ENCODE measurements around the gene SLC9B2.
A peak's percentile ranks its signal among the peaks of the same experiment; 100 is the strongest.

SLC9B2 gene

DNA sequence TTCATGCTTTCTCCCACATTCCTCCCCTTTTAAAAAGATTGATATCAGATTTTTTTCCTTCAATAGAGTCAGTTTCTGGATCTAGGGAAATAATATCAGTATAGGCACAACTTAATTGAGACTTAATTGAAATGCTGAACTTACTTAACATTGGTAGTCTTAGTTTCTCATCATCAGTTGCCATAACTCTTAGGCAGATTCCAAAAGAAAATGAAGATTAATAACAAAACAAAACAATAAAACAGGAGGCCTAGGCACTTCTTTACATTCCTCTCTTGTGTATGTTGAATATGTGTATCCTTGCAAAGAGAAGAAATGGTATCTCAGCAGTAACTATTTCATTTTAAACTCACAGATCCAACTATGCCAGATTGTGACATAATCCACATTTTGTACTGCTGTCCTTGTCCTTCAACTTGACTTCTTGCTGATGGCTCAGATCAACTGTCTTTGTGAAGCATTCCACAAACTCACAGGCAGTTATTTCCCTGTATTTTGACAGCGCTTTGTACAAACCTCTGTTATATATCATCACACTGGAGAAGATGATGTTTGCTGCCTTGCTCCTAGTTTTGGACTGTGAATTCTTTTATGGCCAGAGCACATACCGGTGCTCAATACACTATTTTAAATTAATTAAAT is 9.1 kb upstream of the SLC9B2 start:
- FAIRE-seq, result no peak
- no peak for DNase-seq (ENCODE audit: extremely low spot score, insufficient read length, low read depth)

DNA sequence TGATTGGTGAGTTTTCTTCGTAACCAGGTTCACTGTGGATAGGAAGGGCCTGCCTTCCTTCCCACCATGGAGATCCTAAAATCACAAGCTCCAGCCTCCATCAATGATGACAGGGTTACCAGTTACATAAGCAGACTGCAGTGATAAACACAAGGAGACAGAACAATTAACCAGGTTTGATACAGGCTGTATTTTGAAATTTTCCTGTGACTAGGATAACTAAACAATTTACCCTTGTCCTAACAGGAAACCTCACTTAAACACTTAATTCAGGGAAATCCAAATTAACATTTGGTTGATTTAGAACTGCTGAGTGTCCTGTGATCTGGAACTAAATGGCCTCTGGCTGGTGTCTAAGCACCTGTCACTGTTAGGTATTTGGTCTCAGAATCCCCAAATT is 3.1 kb upstream of the SLC9B2 start:
- DNase-seq (ENCODE audit: extremely low spot score, insufficient read length, low read depth), result no peak
- FAIRE-seq, result no peak

DNA sequence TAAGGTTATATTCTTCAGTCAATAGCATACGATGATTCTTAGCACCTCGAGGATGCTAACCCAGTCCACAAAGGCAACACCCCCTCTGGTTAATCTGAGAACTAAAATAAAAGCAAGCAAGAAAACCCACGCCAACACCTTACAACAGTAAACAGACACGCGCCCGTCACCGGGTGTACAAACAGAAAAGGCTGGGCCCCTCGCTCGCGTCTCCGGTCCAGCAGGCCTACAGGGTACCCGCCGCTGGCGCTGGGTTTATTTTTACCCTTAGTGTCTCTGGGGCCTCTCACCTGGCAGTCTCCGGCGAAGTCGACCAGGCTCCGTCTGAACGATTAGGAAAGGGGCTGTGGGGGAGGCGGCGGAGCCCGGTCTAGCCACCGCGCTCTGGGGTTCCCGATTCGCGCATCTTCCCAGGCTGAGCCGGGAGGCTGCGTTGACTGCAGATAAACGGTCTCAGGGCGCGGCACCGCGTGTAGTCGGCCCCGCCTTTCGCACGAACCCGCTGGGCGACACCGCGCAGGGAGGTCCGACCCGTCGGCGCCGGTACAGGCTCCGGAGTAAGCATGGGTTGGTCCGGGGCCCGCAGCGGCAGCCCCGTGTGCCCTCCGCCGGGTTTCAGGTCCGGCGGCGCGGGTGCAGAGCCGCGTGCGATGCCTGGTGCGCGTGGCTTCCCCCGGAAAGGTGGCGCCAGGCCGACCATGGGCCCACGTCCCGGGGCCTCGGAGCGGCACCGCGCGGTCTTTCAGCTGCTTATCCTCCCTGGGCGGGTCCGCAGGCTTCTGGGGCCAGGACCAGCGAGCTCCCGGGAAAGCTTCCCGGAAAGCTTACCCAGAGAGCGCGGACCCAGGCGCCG is 441 bp downstream of the SLC9B2 start:
- FAIRE-seq (peak; percentile 59), DNase-seq (ENCODE audit: extremely low spot score, insufficient read length, low read depth) (peak; percentile 26)

DNA sequence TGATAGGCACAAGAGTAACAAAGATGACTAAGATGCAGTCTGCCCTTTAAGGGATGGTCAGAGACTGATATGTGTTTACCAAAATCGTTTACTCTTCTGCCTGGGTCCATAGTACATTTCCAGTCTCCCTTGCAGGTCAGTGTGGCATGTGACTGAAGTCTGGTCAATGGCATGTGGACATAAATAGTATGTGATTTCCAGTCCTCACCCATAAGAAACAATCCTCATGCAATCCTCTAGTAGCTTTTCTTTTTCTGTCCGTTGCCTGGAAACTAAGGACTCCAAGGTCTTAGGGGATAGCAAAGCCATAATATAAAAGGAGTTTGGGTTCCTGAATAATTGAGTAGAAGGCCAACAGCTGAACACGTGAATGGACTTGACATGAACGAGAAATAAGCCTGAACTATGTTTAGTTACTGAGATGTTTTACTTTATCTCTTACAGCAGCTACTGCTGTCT is 1.1 kb downstream of the SLC9B2 start:
- peak; percentile 24 for FAIRE-seq
- DNase-seq (ENCODE audit: extremely low spot score, insufficient read length, low read depth), result no peak

DNA sequence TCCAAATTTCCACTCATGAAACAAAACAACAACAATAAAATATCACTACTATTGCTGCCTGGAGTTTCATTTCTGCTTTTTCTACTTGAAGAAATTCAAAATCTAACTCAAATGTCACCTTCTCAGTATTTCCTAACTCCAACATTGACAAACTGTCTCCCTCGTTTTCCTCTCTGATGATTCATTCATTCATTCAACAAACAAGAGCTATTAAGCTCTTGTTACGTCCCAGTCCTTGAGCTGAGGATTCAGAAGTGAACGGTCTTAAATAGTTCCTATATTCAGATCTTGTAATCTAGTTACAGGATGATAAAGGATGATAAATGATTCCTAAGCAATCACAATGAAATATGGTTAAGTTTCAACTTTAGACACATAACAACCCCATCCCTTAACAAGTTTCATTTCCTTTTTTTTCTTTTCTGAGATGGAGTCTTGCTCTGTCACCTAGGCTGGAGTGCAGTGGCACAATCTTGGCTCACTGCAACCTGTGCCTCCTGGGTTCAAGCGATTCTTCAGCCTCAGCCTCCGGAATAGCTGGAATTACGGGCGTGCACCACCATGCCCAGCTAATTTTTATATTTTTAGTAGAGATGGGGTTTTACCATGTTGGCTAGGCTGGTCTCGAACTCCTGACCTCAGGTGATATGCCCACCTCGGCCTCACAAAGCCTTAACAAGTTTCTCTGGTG is 1.7 kb downstream of the SLC9B2 start:
- FAIRE-seq, result peak; percentile 69
- no peak for DNase-seq (ENCODE audit: extremely low spot score, insufficient read length, low read depth)

DNA sequence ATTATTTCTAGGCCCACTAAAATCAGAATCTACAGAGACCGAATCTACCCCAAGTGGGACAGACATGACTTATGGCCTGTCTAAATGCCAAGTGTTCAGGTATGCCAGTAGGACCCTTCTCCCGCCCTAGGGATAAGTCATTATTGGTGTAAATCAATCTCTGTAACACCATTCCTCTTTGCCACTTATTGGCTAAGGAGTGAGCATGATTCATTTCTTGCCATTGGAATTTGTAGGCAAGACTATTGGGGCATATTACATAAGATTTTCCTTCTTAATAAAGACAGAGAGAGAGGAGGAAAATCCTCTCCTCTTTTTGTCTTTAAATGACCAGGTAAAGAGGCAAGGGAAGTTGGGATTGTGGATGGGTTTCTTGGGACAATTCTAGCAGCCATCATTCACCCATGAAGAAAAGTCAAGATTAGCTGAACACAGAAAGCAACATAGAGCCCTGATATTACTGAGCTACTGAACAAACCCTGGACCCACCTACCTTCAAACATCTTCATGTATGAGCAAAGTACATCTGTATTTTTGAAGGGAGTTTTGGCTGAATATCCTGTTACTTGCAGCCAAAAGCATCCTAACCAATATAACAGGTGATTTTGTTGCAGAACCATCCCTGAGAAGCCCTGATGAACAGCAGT is 2.6 kb downstream of the SLC9B2 start:
- DNase-seq (ENCODE audit: extremely low spot score, insufficient read length, low read depth) (no peak), FAIRE-seq (no peak)

DNA sequence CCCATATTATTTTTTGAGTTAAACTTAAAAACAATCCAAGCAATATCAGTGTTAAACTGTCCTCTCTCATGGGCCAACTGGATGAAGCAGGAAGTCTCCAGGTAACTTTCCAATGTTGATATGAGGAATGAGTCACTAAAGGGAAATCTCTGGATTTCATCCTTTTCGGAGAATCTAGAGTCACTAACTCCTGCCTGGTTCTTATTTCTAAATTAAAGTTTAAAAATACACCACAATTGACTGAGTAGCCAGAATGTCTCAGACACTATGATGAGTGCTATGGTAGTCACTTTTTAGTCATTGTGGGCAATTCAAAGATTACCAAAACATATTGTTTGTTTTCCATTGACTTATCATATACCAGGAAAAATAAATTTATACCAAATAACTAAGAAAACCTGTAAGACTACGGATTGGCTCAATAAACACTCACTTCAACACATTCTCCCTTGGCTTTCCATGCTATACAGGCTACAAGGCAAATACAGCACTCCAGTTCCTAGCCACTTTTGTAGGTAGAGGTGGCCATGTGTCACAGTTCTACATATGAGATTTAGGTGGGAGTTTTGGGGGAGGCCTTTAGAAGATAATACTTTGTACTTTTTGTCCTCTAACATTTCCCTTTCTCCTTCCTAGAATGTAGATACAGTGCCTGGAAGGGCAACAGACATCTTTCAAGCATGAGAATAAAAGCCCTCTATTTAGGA is 8.6 kb downstream of the SLC9B2 start:
- DNase-seq (ENCODE audit: extremely low spot score, insufficient read length, low read depth), result no peak
- peak; percentile 15 for FAIRE-seq

DNA sequence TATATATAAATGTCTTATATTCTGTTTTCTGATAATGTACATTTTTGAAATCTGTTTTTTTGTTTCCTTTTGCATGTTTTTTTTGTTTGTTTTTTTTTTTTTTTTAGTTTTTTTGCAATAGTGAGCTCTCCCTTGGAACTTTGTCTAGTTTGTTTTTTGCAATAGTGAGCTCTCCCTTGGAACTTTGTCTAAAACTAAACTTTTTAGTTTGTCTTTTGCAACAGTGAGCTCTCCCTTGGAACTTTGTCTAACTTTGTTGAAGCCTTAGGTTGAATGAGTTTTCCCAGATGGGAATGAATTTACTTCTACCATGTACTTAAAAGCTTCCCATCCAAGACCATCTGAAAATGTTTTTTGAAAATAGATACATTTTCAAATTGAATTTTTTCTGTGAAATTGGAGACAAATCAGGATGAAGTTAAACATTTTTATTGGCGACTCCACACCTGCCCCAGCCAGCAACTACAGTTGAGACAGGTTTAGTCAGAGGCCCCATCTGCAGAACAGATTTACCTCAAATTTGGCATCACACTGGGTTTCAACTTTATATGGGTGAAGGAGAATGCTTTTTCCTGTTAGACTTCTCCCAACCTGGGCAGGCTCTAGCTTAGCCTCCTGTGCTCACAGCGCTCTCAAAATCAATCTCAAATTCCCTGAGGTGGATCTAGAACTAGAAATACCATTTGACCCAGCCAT is 16.0 kb downstream of the SLC9B2 start:
- no peak for FAIRE-seq
- no peak for DNase-seq (ENCODE audit: extremely low spot score, insufficient read length, low read depth)

DNA sequence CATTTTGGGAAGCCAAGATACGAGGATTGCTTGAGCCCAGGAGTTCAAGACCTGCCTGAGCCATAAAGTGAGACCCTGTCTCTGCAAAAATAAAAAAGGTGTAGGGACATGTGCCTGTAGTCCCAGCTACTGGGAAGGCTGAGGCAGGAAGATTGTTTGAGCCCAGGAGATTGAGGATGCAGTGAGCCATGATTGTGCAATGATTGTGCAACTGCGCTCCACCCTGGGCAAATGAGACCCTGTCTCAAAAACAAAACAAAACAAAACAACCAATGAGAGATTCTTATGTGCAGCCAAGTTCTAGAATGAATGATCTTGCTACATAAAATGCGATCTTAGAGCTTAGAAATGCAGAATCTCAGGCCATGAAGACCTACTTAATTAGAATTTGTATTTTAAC is 22.5 kb downstream of the SLC9B2 start:
- no peak for FAIRE-seq

DNA sequence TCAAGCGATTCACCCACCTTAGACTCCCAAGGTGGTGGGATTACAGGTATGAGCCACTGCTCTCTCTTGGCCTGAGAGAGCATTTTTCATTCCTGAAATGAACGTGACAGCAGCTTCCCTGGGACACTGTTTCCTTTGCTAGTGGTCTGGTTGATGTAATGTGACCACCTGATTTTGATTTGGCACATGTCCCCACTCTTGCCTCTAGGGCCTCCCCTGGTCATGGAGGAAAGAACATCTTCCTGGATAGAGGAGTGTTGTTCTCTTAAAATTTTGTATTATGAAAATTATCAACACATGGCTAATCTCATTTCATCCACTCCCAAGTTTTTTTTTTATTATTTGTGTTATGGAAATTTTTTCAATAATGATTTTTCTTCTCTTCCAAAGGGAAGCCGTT is 23.8 kb downstream of the SLC9B2 start:
- no peak for DNase-seq (ENCODE audit: extremely low spot score, insufficient read length, low read depth)
- FAIRE-seq, result no peak

More for the DNA sequence above, 22.5 kb downstream of the SLC9B2 start:
- no peak for DNase-seq (ENCODE audit: extremely low spot score, insufficient read length, low read depth)

DNA sequence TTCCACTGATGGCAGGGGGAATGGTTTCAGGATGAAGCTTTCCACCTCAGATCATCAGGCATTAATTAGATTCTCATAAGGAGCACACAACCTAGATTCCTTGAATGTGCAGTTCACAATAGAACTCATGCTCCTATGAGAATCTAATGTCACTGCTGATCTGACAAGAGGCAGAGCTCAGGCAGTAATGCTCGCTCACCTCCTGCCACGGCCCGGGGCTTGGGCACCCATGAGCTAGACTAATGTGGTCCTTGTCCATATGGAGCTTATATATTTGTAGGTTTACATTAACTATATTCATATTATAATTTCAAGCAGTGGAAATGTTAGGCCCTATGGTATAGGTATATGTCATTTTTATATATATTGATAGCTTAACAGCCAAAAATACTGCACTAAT is 24.4 kb downstream of the SLC9B2 start:
- DNase-seq (ENCODE audit: extremely low spot score, insufficient read length, low read depth) (no peak), FAIRE-seq (no peak)

DNA sequence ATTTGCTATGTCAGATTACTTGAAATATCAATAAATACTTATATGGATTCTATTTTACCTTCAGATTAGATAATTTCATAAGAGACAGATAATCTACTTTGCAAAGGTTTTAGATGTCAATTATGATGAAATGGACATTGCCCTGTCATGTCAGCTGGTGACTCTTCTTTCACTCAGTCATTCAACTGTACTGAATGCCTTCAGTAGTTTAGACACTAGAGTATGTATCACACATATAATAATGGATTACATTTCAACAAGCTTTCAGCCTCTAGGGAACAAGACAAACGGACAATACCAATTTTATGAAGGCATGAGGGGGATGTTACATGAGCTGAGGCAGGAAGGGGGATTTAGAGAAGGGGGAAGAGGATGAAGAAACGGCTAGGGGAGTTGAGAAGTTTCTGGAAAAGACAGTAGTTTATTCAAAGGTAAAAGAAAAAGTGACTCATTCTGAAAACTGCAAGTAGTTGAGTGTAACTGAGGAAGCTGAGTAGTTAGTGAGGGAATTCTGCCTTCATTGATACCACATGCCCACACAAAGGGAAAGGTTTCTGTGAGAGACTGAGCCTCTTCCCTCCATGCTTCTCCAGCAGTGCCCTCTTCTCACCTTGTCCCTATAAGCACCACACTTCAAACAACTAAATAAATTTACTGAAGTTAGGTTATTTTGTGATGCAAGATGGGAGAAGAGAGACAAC is 25.7 kb downstream of the SLC9B2 start:
- FAIRE-seq, result peak; percentile 21

DNA sequence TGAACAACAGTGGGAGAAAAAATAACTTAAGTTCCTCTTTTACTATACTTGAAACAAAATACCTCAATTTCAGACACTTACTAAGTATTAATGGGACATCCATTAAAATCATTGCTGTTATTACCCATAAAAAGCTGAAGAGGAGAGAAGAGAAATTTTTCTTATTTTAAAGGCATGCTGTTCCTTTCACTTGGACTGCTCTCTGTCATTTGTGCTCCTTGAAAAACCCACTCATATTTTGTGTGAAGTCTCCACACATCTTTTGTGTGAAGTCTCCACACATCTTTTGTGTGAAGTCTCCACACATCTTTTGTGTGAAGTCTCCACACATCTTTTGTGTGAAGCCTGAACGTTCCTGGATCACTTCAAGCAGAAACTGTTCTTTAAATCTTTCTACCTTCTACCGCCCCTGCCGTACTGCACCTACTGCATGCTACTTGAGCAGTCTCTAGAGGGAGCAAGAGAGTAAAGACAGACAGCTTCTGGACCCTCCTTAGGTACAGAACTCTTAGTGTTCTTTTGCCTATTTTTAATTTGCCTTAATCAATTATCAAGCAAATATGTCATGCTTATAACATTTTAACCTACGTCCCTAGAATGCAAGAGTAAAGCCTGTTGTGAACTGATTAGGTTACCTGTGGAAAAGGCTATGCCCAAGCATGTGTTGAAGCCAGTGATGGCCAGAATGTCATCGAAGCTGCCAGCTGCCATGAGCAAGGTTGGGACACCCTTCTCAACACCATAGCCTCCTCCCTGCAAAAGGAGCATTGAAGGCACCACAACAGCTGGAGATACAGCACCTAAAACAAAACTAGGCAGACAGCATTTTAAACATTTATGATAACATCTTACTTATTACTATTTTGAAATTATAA is 29.9 kb downstream of the SLC9B2 start:
- DNase-seq (ENCODE audit: extremely low spot score, insufficient read length, low read depth) (no peak), FAIRE-seq (peak; percentile 91)

More for the DNA sequence above, 25.7 kb downstream of the SLC9B2 start:
- DNase-seq (ENCODE audit: extremely low spot score, insufficient read length, low read depth), result no peak

DNA sequence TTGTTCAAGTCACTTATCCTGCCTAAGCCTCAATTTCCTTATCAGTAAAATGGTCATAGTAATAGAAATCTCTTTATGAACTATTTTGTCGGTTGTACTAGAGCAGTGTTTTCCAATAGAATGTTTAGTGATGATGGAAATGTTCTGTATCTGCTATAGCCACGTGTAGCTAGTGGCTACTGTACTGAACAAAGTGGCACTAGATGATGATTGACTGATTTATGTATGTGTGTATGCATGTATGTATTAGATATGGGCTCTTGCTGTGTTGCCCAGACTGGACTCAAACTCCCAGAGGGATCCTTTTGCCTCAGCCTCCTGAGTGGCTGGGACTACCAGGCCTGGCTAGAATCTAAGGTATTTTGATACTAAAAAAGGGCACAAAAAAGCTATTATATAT is 32.4 kb downstream of the SLC9B2 start:
- no peak for FAIRE-seq
- DNase-seq (ENCODE audit: extremely low spot score, insufficient read length, low read depth), result no peak

DNA sequence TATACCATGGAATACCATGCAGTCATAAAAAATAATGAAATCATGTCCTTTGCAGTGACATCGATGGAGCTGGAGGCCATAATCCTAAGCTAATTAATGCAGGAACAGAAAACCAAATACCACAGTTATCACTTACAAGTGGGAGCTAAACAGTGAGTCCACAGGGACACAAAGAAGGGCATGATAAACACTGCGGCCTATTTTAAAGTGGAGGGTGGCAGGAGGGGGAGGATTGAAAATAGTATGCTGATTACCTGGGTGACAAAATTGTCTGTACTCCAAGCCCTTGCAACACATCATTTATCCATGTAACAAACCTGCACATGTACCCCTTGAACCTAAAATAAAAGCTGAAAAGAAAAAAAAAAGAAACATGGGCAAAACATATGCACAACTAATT is 40.4 kb downstream of the SLC9B2 start:
- DNase-seq (ENCODE audit: extremely low spot score, insufficient read length, low read depth) (no peak), FAIRE-seq (no peak)

DNA sequence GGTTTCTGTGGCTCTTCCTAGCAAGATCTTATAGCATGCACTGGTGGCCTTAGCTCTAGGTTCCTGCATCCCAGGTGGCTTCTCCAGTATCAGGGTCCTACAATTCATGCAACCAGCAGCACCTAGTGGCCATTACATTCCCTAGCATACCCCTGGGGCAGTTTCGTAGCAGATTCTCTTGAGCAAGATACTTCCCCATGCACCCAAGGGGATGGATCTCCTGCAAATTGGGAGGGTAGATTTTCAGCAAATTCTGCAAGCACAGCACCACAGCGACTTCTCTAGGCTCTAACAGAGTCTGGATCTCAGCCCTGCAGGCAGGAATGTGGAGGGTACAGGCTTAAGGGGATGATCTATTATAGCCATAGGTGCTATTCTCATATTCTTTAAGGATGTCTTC is 44.0 kb downstream of the SLC9B2 start:
- DNase-seq (ENCODE audit: extremely low spot score, insufficient read length, low read depth) (no peak), FAIRE-seq (peak; percentile 65)

DNA sequence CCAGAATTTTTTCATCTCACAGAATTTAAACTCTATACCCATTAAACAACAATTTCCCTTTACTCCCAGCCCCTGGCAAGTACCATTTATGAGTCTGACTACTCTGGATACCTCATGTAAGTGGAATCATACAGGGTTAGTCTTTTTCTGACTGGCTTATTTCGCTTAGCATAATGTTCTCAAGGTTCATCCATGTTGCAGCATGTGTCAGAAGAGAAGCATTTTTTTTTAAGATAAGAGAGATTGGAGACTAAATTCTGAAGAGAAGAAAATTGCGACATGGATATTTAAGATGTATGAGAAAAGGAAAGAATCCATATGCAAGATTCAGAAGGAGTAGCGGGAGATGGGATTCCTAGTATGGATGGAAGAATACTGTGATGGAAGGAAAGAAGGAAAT is 45.8 kb downstream of the SLC9B2 start:
- DNase-seq (ENCODE audit: extremely low spot score, insufficient read length, low read depth) (no peak), FAIRE-seq (no peak)

DNA sequence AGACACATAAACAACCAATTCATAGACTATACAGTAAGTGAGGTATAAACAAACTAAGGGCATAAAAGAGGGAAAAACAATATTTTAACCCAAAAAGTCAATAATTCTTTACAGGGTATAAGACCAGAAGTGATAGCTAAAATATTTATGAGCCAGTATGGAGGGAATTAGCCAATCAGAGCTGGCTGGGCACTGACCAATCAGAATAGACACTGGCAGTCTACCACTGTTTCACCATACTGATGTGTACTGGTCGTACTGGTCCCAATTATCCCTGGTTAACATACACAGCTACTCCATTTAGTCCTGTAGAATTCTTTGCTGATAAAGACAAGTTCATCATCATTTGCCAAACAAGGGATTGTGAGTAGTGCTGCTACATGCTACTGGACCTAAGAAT is 47.3 kb downstream of the SLC9B2 start:
- FAIRE-seq (no peak), DNase-seq (ENCODE audit: extremely low spot score, insufficient read length, low read depth) (no peak)
